Measurements from ENCODE around the gene OGDH. TPM values are rescaled to one million over a fixed set of nuclear protein-coding genes. Genes with fewer than 3 reads are reported as not detected.

Gene OGDH
- total and polyA plus RNA-seq, 3 experiments from 2014 or later = 58.3 to 93.8 (median 92.8) TPM

DNA sequence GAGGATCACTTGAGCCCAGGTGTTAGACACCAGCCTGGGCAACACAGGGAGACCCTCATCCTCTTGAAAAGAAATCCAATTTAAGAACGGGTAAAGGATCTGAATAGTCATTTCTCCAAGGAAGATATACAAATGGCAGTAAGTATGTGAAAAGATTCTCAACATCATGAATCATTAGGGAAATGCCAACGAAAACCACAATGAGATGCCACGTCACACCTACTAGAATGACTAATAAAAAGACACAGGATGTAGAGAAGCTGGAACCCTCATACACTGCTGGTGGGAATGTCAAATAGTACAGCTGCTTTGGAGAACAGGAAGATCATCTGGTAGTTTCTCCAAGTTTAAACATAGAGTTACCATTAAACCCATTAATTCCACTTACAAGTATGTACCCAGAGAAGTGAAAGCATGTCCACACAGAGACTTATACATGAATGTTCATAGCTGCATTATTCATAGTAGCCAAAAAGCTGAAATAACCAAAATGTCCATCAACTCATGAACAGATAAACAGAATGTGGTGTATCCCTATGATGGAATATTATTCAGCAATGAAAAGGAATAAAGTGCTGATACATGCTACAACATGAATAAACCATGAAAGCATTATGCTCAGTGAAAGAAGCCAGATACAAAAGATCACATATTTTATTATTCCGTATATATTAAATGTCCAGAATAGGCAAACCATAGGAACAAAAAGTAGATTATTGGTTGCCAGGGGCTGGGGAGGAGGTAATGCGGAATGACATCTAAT, 129.2 kb downstream of the OGDH start:
- H3K27ac Mint-ChIP-seq = peak overlapping the region in 2 of 8 donors; percentile 7 to 32
- no peak overlapping the region for H3K27ac ChIP-seq (ENCODE audit: low read depth, low read length)

DNA sequence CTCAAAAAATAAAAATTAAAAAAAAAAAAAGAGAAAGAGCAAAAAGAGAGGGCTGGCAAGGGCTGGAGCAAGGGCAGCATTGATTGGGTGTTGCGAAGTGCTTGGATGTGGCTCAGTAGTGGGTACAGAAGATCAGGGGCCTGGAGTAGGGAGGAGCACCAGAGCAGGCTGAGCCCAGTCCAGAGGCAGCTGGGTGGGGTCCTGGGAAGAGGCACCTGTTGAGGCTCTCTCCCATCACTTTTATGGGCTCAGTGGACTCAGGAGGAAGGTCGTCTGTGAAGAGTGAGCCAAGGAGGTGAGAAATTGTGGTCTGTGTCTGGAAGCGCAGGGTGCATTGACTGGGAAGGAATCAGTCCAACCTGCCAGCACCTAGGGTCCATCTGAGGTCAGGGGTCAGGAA, 130.5 kb downstream of the OGDH start:
- Mint-ChIP-seq H3K4me3 (no peak overlapping the region), H3K27me3 (peaks cover 0 to 2% of the 10 kb centered on the region in 2 donors), H3K27ac (peak overlapping the region in 5 of 8 donors; percentile 19 to 86 (median 64)), H3K9me3 (no peaks in the 10 kb centered on the region), H3K4me1 (peaks cover 7 to 12% (median 7%) of the 10 kb centered on the region in 3 donors), H3K36me3 (no peaks in the 10 kb centered on the region)
- no peaks in the 10 kb centered on the region for H3K27me3 ChIP-seq (ENCODE audit: insufficient read depth, low read length, poor library complexity, severe bottlenecking)
- POLR2A ChIA-PET = no interaction called here
- no peak overlapping the region for H3K27ac ChIP-seq (ENCODE audit: low read depth, low read length)
- CTCF ChIA-PET = no interaction called here
- no peaks in the 10 kb centered on the region for H3K9me3 ChIP-seq (ENCODE audit: low read length)
- no peak overlapping the region for H3K4me3 ChIP-seq (ENCODE audit: low read length)
- H3K36me3 ChIP-seq (ENCODE audit: insufficient read depth, low read length) = no peaks in the 10 kb centered on the region
- no peaks in the 10 kb centered on the region for H3K4me1 ChIP-seq (ENCODE audit: insufficient read depth, low read length)
- DNase-seq = no peak

More for the DNA sequence above, 129.2 kb downstream of the OGDH start:
- H3K4me3 ChIP-seq (ENCODE audit: low read length) = no peak overlapping the region
- CTCF ChIA-PET = interaction anchor here (1.6 kb wide), 1 partner anchor 170 kb away, joined by 5 read pairs; no protein-coding TSS in a partner anchor
- DNase-seq = peak in 1 of 5 donors; percentile 54
- H3K9me3 ChIP-seq (ENCODE audit: low read length) = no peaks in the 10 kb centered on the region
- Mint-ChIP-seq H3K4me1 (peaks cover 7 to 12% (median 7%) of the 10 kb centered on the region in 3 donors), H3K27me3 (no peaks in the 10 kb centered on the region), H3K9me3 (no peaks in the 10 kb centered on the region), H3K36me3 (no peaks in the 10 kb centered on the region), H3K4me3 (no peak overlapping the region)
- no peaks in the 10 kb centered on the region for H3K4me1 ChIP-seq (ENCODE audit: insufficient read depth, low read length)
- POLR2A ChIA-PET = no interaction called here
- H3K27me3 ChIP-seq (ENCODE audit: insufficient read depth, low read length, poor library complexity, severe bottlenecking) = no peaks in the 10 kb centered on the region
- H3K36me3 ChIP-seq (ENCODE audit: insufficient read depth, low read length) = no peaks in the 10 kb centered on the region

- POLR2A ChIA-PET = no interaction called here
- peak overlapping the region in 1 of 8 donors; percentile 93 for H3K27ac Mint-ChIP-seq
Measured at GRCh38 chr7:44738051-44738723, 131.8 kb downstream of the OGDH start.

GRCh38 chr7:44738876-44739665, 132.6 kb downstream of the OGDH start:
- DNase-seq = no peak
- no peak overlapping the region for H3K27ac Mint-ChIP-seq
- no peaks in the 10 kb centered on the region for H3K27me3 ChIP-seq (ENCODE audit: insufficient read depth, low read length, poor library complexity, severe bottlenecking)
- ChIA-PET CTCF (interaction anchor here (0.6 to 1.3 kb wide), 2 partner anchors 111 to 314 kb away, joined by 3 read pairs; no protein-coding TSS in a partner anchor), POLR2A (no interaction called here)
- H3K27ac ChIP-seq (ENCODE audit: low read depth, low read length) = no peak overlapping the region
- H3K4me3 Mint-ChIP-seq = no peak overlapping the region
- no peaks in the 10 kb centered on the region for H3K36me3 ChIP-seq (ENCODE audit: insufficient read depth, low read length)
- peaks cover 0 to 2% of the 10 kb centered on the region in 2 donors for H3K27me3 Mint-ChIP-seq
- H3K4me1 ChIP-seq (ENCODE audit: insufficient read depth, low read length) = no peaks in the 10 kb centered on the region
- H3K4me3 ChIP-seq (ENCODE audit: low read length) = no peak overlapping the region
- H3K9me3 Mint-ChIP-seq = no peaks in the 10 kb centered on the region
- H3K36me3 Mint-ChIP-seq = no peaks in the 10 kb centered on the region
- no peaks in the 10 kb centered on the region for H3K9me3 ChIP-seq (ENCODE audit: low read length)
- peaks cover 7 to 12% (median 12%) of the 10 kb centered on the region in 3 donors for H3K4me1 Mint-ChIP-seq

More at GRCh38 chr7:44738051-44738723, 131.8 kb downstream of the OGDH start:
- Histone ChIP-seq H3K9me3 (ENCODE audit: low read length) (no peaks in the 10 kb centered on the region), H3K4me1 (ENCODE audit: insufficient read depth, low read length) (no peaks in the 10 kb centered on the region), H3K27me3 (ENCODE audit: insufficient read depth, low read length, poor library complexity, severe bottlenecking) (no peaks in the 10 kb centered on the region), H3K4me3 (ENCODE audit: low read length) (no peak overlapping the region), H3K36me3 (ENCODE audit: insufficient read depth, low read length) (no peaks in the 10 kb centered on the region), H3K27ac (ENCODE audit: low read depth, low read length) (no peak overlapping the region)
- H3K4me3 Mint-ChIP-seq = no peak overlapping the region
- peaks cover 7 to 12% (median 7%) of the 10 kb centered on the region in 3 donors for H3K4me1 Mint-ChIP-seq
- peaks cover 0 to 2% of the 10 kb centered on the region in 2 donors for H3K27me3 Mint-ChIP-seq
- H3K36me3 Mint-ChIP-seq = no peaks in the 10 kb centered on the region
- no peaks in the 10 kb centered on the region for H3K9me3 Mint-ChIP-seq
- DNase-seq = no peak
- CTCF ChIA-PET = interaction anchor here (1.3 kb wide), 1 partner anchor 110 kb away, joined by 3 read pairs; no protein-coding TSS in a partner anchor

DNA sequence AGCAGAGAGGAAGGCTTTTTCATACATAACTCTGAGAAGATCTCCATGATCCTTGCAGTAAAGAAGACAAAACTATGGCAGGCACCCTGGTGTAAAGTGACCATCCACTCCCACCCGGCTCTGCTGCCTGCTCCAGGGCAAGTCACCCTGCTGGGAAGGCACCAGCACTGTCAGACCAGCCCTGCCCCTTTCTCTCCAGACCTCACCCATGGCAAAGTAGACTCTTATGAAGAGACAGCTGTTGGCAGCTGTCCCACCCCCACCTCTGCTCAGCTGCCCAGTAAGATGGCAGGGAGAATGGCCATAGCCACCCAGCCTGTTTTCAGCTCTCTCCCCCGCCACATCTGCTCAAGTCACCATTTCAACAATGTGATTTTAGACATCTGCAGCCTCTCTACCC, 133.6 kb downstream of the OGDH start:
- ChIA-PET POLR2A (no interaction called here), CTCF (no interaction called here)
- no peaks in the 10 kb centered on the region for H3K9me3 Mint-ChIP-seq
- peaks cover 0 to 2% of the 10 kb centered on the region in 2 donors for H3K27me3 Mint-ChIP-seq
- H3K27ac Mint-ChIP-seq = no peak overlapping the region
- no peak overlapping the region for H3K4me3 Mint-ChIP-seq
- Histone ChIP-seq H3K36me3 (ENCODE audit: insufficient read depth, low read length) (no peaks in the 10 kb centered on the region), H3K27me3 (ENCODE audit: insufficient read depth, low read length, poor library complexity, severe bottlenecking) (no peaks in the 10 kb centered on the region), H3K4me3 (ENCODE audit: low read length) (no peak overlapping the region), H3K4me1 (ENCODE audit: insufficient read depth, low read length) (no peaks in the 10 kb centered on the region), H3K27ac (ENCODE audit: low read depth, low read length) (no peak overlapping the region), H3K9me3 (ENCODE audit: low read length) (no peaks in the 10 kb centered on the region)
- H3K4me1 Mint-ChIP-seq = peaks cover 7 to 12% (median 8%) of the 10 kb centered on the region in 3 donors
- H3K36me3 Mint-ChIP-seq = no peaks in the 10 kb centered on the region
- DNase-seq = no peak

DNA sequence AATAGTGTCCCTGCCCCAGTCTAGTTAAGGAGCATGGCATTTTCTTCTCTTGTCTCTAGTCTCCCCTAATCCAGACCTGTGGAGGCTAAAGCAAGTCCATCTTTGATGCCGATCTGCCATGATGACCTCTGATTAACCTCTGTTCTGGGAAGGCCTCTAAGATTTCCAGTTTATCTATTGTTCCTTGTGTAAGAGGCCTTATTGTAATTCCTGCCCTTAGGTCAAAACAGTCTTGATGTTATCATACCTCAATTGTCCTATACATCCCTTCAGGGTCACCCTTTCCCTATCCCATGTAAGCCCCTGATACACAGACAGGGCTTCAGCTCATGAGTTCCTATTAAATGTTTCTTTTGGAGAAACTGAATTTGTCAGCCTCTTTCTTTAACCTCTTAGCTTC, 137.3 kb downstream of the OGDH start:
- Histone ChIP-seq H3K4me3 (ENCODE audit: low read length) (no peak overlapping the region), H3K4me1 (ENCODE audit: insufficient read depth, low read length) (peaks cover 6% of the 10 kb centered on the region), H3K9me3 (ENCODE audit: low read length) (no peaks in the 10 kb centered on the region), H3K27ac (ENCODE audit: low read depth, low read length) (no peak overlapping the region), H3K27me3 (ENCODE audit: insufficient read depth, low read length, poor library complexity, severe bottlenecking) (no peaks in the 10 kb centered on the region), H3K36me3 (ENCODE audit: insufficient read depth, low read length) (no peaks in the 10 kb centered on the region)
- peaks cover 6 to 11% (median 11%) of the 10 kb centered on the region in 3 donors for H3K4me1 Mint-ChIP-seq
- peaks cover 0 to 2% of the 10 kb centered on the region in 2 donors for H3K27me3 Mint-ChIP-seq
- peaks cover 0 to 3% (median 0%) of the 10 kb centered on the region in 3 donors for H3K36me3 Mint-ChIP-seq
- no peaks in the 10 kb centered on the region for H3K9me3 Mint-ChIP-seq
- peak overlapping the region in 1 of 8 donors; percentile 10 for H3K27ac Mint-ChIP-seq
- POLR2A ChIA-PET = no interaction called here
- DNase-seq = no peak
- H3K4me3 Mint-ChIP-seq = no peak overlapping the region
- CTCF ChIA-PET = no interaction called here

DNA sequence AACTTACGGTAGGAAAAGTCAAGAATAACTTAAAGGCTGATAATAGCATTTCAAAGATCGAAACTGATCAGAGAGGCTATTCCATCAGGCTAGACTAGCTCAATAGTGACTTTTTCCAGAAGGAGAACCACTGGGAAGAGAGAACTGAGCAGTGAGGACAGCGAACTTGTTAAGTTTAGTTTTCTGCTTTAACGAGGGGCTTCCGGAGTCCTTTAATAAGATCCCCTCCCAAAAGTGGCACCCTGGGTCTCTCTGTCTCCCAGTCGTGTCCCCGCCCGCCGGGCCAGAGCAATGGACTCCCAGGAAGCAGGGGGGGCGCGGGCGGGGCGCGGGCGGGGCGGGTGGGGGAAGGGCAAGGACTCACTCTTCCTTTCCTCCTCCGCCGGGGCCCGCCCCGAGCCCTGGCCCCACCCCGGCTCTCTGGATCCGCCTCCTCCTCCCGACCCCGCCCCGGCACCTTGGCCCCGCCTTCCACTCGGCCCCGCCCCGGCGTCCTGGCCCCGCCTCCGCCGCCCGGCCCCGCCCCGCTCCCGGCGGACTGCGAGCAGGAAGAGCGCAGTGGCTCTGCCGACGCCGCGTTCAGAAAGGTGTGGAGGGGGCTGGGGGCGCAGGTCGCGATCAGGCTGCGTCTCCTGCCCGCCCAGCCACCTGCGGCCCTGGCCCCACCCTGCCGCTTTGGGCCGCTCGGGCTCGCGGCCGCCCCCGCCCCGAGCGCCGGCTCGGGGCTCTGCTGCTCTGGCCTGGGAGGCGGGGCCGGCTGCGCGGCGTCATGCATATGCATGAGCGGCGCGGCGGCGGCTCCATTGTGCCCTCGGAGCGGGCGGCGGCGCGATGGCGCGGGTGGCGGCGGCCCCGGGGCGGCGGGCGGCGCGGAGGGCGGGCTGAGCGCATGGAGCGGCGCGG, 141.9 kb downstream of the OGDH start, which contains the start of gene ZMIZ2:
ZMIZ2 (plus strand) TSS at position 803 of the 903 bp plus-strand sequence. CDS start 7,403 bp downstream, outside the sequence.
- ChIA-PET CTCF (interaction anchor here (1.6 kb wide), 1 partner anchor 99 kb away, joined by 7 read pairs; the partner anchor contains the start of gene H2AZ2), POLR2A (interaction anchor here (0.6 to 3.2 kb wide), 5 partner anchors 41 to 175 kb away, joined by 3 to 14 read pairs (median 3); partner anchors contain the start of genes OGDH and TMED4)
- peaks cover 0 to 17% (median 0%) of the 10 kb centered on the region in 3 donors for H3K36me3 Mint-ChIP-seq
- peak within 1 kb of the TSS; percentile 79 to 90 (median 87) for H3K4me3 Mint-ChIP-seq
- peaks cover 31 to 48% (median 44%) of the 10 kb centered on the region in 3 donors for H3K4me1 Mint-ChIP-seq
- H3K4me3 ChIP-seq (ENCODE audit: low read length) = peak within 1 kb of the TSS; percentile 54
- DNase-seq = peak; percentile 86 to 93 (median 90)
- H3K27me3 ChIP-seq (ENCODE audit: insufficient read depth, low read length, poor library complexity, severe bottlenecking) = no peaks in the 10 kb centered on the region
- H3K9me3 ChIP-seq (ENCODE audit: low read length) = no peaks in the 10 kb centered on the region
- H3K27me3 Mint-ChIP-seq = no peaks in the 10 kb centered on the region
- peak within 1 kb of the TSS; percentile 76 for H3K27ac ChIP-seq (ENCODE audit: low read depth, low read length)
- H3K27ac Mint-ChIP-seq = peak within 1 kb of the TSS; percentile 87 to 97 (median 94)
- peaks cover 38% of the 10 kb centered on the region for H3K4me1 ChIP-seq (ENCODE audit: insufficient read depth, low read length)
- no peaks in the 10 kb centered on the region for H3K36me3 ChIP-seq (ENCODE audit: insufficient read depth, low read length)
- no peaks in the 10 kb centered on the region for H3K9me3 Mint-ChIP-seq
